GM12878 (cell line): ENCODE measurements around the gene BTBD6.

Source experiments
- PBX3 ChIP-seq: IDR thresholded peaks from 2 replicates; pipeline ENCODE4 v1.6.1; 2011; ENCODE audit warnings: mild to moderate bottlenecking, low read depth, low read length, moderate library complexity; ENCODE audit not compliant: insufficient replicate concordance
- RCOR1 ChIP-seq: conservative IDR thresholded peaks from 2 replicates; pipeline ENCODE4 v1.6.1; 2012; ENCODE audit warnings: low read depth, low read length, improper control_type of control experiment

- TF ChIP-seq RCOR1 (no peak), PBX3 (no peak)
Measured at GRCh38 chr14:105210266-105211025, 37.9 kb upstream of the BTBD6 start.
